Stimulated activated effector memory CD8-positive, alpha-beta T cell treated with anti-CD3 and anti-CD28 coated beads, Interleukin-12 subunit alpha, Interleukin-12 subunit beta, amount 100 ng/mL, for 72 hours (primary cell): ENCODE measurements around the gene PDCD4.

Source experiments
- ATAC-seq: fragments of 150-1000 bp; cut with Tn5 transposase; 2 replicates; pipeline ENCODE4 v1.10.0; 2021
- DNase-seq, 2 donors: peaks; one replicate each; pipeline ENCODE4 v3.0.0; 2021 to 2022; ENCODE audit warnings: low spot score in 2 of 2
- H3K27ac Mint-ChIP-seq: one replicate; pipeline ENCODE4 v1.8.0; 2022; ENCODE audit warnings: mild to moderate bottlenecking, mixed read lengths
- H3K36me3 Mint-ChIP-seq: one replicate; pipeline ENCODE4 v1.8.0; 2022; ENCODE audit warnings: mild to moderate bottlenecking, mixed read lengths
- H3K4me1 Mint-ChIP-seq: one replicate; pipeline ENCODE4 v1.8.0; 2022; ENCODE audit warnings: mixed read lengths
- H3K4me3 Mint-ChIP-seq: one replicate; pipeline ENCODE4 v1.8.0; 2022; ENCODE audit warnings: mild to moderate bottlenecking, mixed read lengths
- H3K9me3 Mint-ChIP-seq: one replicate; pipeline ENCODE4 v1.8.0; 2022; ENCODE audit warnings: mixed read lengths

Gene PDCD4

DNA sequence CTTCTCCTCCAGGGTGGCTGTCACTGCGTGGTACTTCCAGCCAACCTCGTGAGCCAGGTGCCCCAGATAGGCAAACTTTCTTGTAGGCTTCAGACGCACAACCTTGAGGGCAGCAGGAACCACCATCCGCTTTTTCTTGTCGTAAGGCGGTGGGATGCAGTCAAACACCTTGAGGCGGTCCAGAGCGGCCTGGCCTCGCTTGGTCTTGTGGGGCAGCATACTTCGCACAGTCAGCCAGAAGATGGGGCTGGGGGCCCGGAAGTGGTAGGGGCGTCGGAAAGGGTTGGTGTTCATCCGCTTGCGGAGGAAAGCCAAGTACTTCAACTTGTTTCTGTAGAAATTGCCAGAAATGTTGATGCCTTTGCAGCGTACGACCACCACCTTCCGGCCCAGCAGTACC lies 65.0 kb downstream of the PDCD4 start:
- no peaks in the 10 kb centered on the region for H3K9me3 Mint-ChIP-seq
- no peak overlapping the region for H3K4me3 Mint-ChIP-seq
- no peak overlapping the region for H3K27ac Mint-ChIP-seq
- H3K36me3 Mint-ChIP-seq, result peaks cover 19% of the 10 kb centered on the region
- peaks cover 20% of the 10 kb centered on the region for H3K4me1 Mint-ChIP-seq
- DNase-seq (no peak), ATAC-seq (no peak)

DNA sequence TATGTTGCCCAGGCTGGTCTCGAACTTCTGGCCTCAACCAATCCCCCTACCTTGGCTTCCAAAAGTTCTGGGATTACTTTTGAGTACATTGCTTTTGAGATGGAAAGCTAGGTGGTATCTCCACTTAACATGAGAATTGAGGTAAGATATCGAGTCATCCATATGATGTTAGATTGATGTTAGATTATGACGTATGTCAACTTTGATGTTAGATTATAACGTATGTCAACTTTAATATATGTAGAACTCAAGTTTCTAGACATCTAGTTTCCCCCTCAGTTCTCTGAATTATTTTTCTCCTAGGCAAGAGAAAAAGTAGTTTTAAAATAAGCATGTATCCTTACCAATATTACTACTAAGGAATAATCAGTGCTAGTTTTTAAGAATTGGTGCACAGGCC lies 67.7 kb downstream of the PDCD4 start:
- DNase-seq (no peak), ATAC-seq (no peak)
- H3K4me1 Mint-ChIP-seq, result peaks cover 37% of the 10 kb centered on the region
- H3K9me3 Mint-ChIP-seq, result peaks cover 4% of the 10 kb centered on the region
- H3K27ac Mint-ChIP-seq, result no peak overlapping the region
- H3K4me3 Mint-ChIP-seq, result no peak overlapping the region
- H3K36me3 Mint-ChIP-seq, result peaks cover 29% of the 10 kb centered on the region

GRCh38 chr10:110944792-110945396 lies 73.2 kb downstream of the PDCD4 start:
- peaks cover 4% of the 10 kb centered on the region for H3K9me3 Mint-ChIP-seq
- no peak overlapping the region for H3K4me3 Mint-ChIP-seq
- peaks cover 38% of the 10 kb centered on the region for H3K36me3 Mint-ChIP-seq
- H3K27ac Mint-ChIP-seq, result no peak overlapping the region
- ATAC-seq, result no peak
- H3K4me1 Mint-ChIP-seq, result peaks cover 55% of the 10 kb centered on the region
- no peak for DNase-seq

- H3K4me1 Mint-ChIP-seq, result peaks cover 49% of the 10 kb centered on the region
These were observed 74.8 kb downstream of the PDCD4 start for GRCh38 chr10:110946496-110946895.

DNA sequence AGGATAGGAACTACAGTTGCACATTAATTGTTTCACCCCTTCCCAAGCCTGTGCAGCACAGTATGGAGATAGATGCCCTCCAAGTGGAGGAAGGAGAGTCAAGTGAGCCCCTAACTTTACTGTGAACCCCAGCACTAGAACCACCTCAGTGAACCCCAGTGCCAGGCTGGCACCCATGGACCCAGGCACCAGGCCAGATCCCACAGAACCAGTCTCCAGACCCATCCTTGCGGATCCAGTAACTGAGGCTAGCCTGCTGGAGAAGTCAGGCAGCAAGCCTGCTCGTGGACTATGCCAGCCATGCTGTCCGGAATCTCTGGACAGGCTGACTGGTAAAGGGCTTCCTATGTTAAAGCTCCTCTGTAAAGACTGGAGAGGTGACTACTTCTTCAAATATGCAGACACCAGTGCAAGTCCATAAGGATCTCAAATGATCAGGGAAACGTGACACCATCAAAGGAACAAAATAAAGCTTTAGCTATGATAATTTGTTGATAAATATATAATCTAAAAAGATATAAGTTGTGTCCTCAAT lies 75.4 kb downstream of the PDCD4 start:
- H3K4me3 Mint-ChIP-seq, result no peak overlapping the region
- H3K36me3 Mint-ChIP-seq, result peaks cover 33% of the 10 kb centered on the region
- peaks cover 49% of the 10 kb centered on the region for H3K4me1 Mint-ChIP-seq
- ATAC-seq (no peak), DNase-seq (no peak)
- peaks cover 4% of the 10 kb centered on the region for H3K9me3 Mint-ChIP-seq
- no peak overlapping the region for H3K27ac Mint-ChIP-seq

More at GRCh38 chr10:110946496-110946895, 74.8 kb downstream of the PDCD4 start:
- H3K27ac Mint-ChIP-seq, result no peak overlapping the region
- DNase-seq (no peak), ATAC-seq (no peak)
- peaks cover 4% of the 10 kb centered on the region for H3K9me3 Mint-ChIP-seq
- no peak overlapping the region for H3K4me3 Mint-ChIP-seq
- H3K36me3 Mint-ChIP-seq, result peaks cover 32% of the 10 kb centered on the region
